ENCODE measurements around the gene ST8SIA1. TPM values are rescaled to one million over a fixed set of nuclear protein-coding genes. Genes with fewer than 3 reads are reported as not detected.
A peak's percentile ranks its signal among the peaks of the same experiment; 100 is the strongest.

ST8SIA1 gene
- total and polyA plus RNA-seq, 2 of the 8 experiments (the other 6 are each of a cell fraction or from before 2014, with no cell fraction given) = 1.9 to 4.4 TPM

DNA sequence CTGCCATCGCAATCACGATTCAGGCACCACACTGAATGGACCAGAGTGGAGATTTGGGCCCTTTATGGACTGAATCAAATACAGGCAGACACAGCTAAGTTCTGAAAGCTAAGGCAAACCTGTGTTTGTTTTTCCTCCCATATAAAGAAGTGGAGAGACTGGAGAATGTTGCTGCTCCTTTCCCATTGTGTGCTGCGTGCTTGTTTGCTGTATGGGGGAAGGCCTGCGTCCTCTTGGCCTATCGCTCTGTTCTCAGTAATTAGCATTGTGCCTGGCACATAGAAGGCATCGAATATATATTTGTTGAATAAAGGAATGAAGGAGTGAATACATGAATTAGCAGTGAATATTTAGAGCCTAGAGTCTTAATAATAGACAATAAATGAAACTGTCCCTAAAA is 12.4 kb downstream of the ST8SIA1 start:
- CTCF ChIA-PET (ENCODE audit: partially characterized antibody) = interaction anchor here (0.9 to 1.5 kb wide), 3 partner anchors 13 to 90 kb away, joined by 3 to 6 read pairs (median 3); no protein-coding TSS in a partner anchor
- no peak overlapping the region for H3K14ac ChIP-seq (ENCODE audit: insufficient read length)
- 0 out of 2 replicates have a peak overlapping the region, but pooled peaks have one; percentile 2 for H2BK5ac ChIP-seq (ENCODE audit: low read depth, low read length)

More for the DNA sequence above, 12.4 kb downstream of the ST8SIA1 start:
- DNase-seq (ENCODE audit: low read depth in 1 of 2, low spot score in 2 of 2) (no peak), FAIRE-seq (no peak)
- H3K36me3 ChIP-seq (ENCODE audit: control insufficient read depth in 2 of 4, insufficient read depth in 4 of 4, low read length in 3 of 4) = no peaks in the 10 kb centered on the region
- H3K23ac ChIP-seq (ENCODE audit: insufficient read length) = no peak overlapping the region
- no peaks in the 10 kb centered on the region for H3K79me2 ChIP-seq (ENCODE audit: control insufficient read depth in 1 of 2, insufficient read depth in 2 of 2, low read length in 2 of 2)
- no peaks in the 10 kb centered on the region for H3K9me3 ChIP-seq (ENCODE audit: insufficient read depth in 2 of 2, low read depth in 1 of 2, low read length in 1 of 2)
- no peak overlapping the region for H3K4me3 ChIP-seq (ENCODE audit: extremely low read depth in 1 of 4, insufficient read depth in 2 of 4, low read depth in 3 of 4, low read length in 4 of 4)
- H2BK12ac ChIP-seq (ENCODE audit: low read depth, low read length) = no peak overlapping the region
- H3K56ac ChIP-seq (replicated peaks; ENCODE audit: insufficient read length, low read depth, low read length) = no peak overlapping the region
- H4K8ac ChIP-seq (ENCODE audit: extremely low read depth, insufficient read depth, low read length) = no peak overlapping the region; the same call in 1 of the 2 replicates
- H3K4ac ChIP-seq (replicated peaks; ENCODE audit: insufficient read length, low read depth, low read length) = no peak overlapping the region
- H4K5ac ChIP-seq (ENCODE audit: insufficient read length, low read depth, low read length) = no peak overlapping the region
- TF ChIP-seq TEAD4 (IDR thresholded peaks at IDR 0.05; ENCODE audit: low read depth, low read length) (no peak), TAF1 (IDR thresholded peaks at IDR 0.05; ENCODE audit: low read depth, low read length) (no peak), EGR1 (IDR thresholded peaks at IDR 0.05; ENCODE audit: borderline replicate concordance, low read depth, low read length) (no peak), GTF2F1 (IDR thresholded peaks at IDR 0.05; ENCODE audit: borderline replicate concordance, low read depth, low read length) (no peak), ASH2L (IDR thresholded peaks at IDR 0.05; ENCODE audit: low read length) (no peak), CTBP2 (IDR thresholded peaks at IDR 0.05; ENCODE audit: borderline replicate concordance, insufficient read depth, insufficient read length, low read length) (no peak), TAF7 (optimal IDR thresholded peaks at IDR 0.05; ENCODE audit: borderline replicate concordance, low read depth, low read length) (no peak), HDAC6 (IDR thresholded peaks at IDR 0.05; ENCODE audit: low read depth, low read length) (no peak), POU5F1 (IDR thresholded peaks at IDR 0.05; ENCODE audit: low read depth, low read length) (no peak)
- H3K18ac ChIP-seq (ENCODE audit: extremely low read depth, low read length) = peak overlapping the region; percentile 63; the same call in 1 of the 2 replicates
- no peak overlapping the region for H3K4me2 ChIP-seq (ENCODE audit: insufficient read depth in 1 of 2, low read depth in 2 of 2, low read length in 2 of 2)
- 94% methylated on average over 6 of the region's 6 CpGs; no CpG with 5 or more reads in 1 of the 2 experiments for WGBS, 2 experiments (ENCODE audit: extremely low coverage in 1 of 2, insufficient coverage in 1 of 2, insufficient read length in 1 of 2, insufficient replicate concordance in 2 of 2, low coverage in 1 of 2, low lambda C conversion rate in 2 of 2, missing lambda C conversion rate in 1 of 2)
- no peak overlapping the region for H4K91ac ChIP-seq (replicated peaks; ENCODE audit: insufficient read length, low read length)
- no peak overlapping the region for H3K9ac ChIP-seq (replicated peaks in 1 of 4; ENCODE audit: extremely low read depth in 1 of 4, low read depth in 3 of 4, low read length in 3 of 4)
- no peaks in the 10 kb centered on the region for H3K79me1 ChIP-seq (ENCODE audit: low read depth, low read length)
- H3K27me3 ChIP-seq (replicated peaks in 1 of 4; ENCODE audit: control insufficient read depth in 3 of 4, extremely low read depth in 1 of 4, insufficient read depth in 3 of 4, low read length in 3 of 4) = peaks cover 0 to 2% (median under 1%) of the 10 kb centered on the region in 4 experiments; a peak in 1 of 7 replicates
- peaks cover 0 to 4% (median under 1%) of the 10 kb centered on the region in 4 experiments; a peak in 4 of 7 replicates for H3K4me1 ChIP-seq (replicated peaks in 1 of 4; ENCODE audit: control insufficient read depth in 3 of 4, insufficient read depth in 4 of 4, low read length in 3 of 4)
- H2BK15ac ChIP-seq (ENCODE audit: low read length) = no peak overlapping the region
- no peaks in the 10 kb centered on the region for H3K23me2 ChIP-seq (ENCODE audit: low read depth, low read length)
- POLR2A ChIA-PET (ENCODE audit: partially characterized antibody) = no interaction called here
- H2AFZ ChIP-seq (ENCODE audit: low read length) = peak overlapping the region; percentile 22; the same call in 1 of the 2 replicates
- H2BK20ac ChIP-seq (ENCODE audit: low read length) = no peak overlapping the region
- H4K20me1 ChIP-seq (replicated peaks in 1 of 2; ENCODE audit: control insufficient read depth in 1 of 2, insufficient read depth in 2 of 2, low read length in 2 of 2) = no peaks in the 10 kb centered on the region
- no peak overlapping the region for H2AK5ac ChIP-seq (ENCODE audit: low read depth, low read length)
- no peak overlapping the region for H3K27ac ChIP-seq (ENCODE audit: low read depth, low read length)
- H2BK120ac ChIP-seq (replicated peaks; ENCODE audit: low read depth, low read length) = no peak overlapping the region
